Measurements from ENCODE around the gene RBL2. TPM values are rescaled to one million over a fixed set of nuclear protein-coding genes. Genes with fewer than 3 reads are reported as not detected.

The RBL2 gene
- total RNA-seq, 1 experiment from 2014 or later: 33.4 TPM

DNA sequence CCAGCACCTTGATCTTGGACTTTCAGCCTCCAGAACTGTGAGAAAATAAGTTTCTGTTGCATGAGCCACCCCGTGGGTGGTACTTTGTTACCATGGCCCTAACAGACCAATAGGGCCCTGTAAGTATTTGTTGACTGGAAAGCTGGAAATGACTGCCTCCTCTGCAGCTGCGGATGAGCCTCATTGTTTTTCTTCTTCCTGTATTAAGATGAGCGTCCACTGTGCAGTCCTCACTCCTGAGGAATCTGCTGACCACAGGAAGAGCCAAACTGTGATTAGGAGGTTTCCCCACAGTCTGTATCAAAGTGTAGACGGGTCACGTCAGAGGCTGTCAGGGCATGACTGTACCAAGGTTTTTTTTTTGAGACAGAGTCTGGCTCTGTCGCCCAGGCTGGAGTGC lies 81.0 kb downstream of the RBL2 start:
- CTCF ChIA-PET: no interaction called here
- TF ChIP-seq POLR2A (IDR thresholded peaks at IDR 0.05; ENCODE audit: borderline replicate concordance, extremely low read depth, insufficient read depth, insufficient read length) (no peak), EZH2 (IDR thresholded peaks at IDR 0.05) (no peak), CEBPB (IDR thresholded peaks at IDR 0.05; ENCODE audit: low read depth) (no peak), FOSL1 (IDR thresholded peaks at IDR 0.05; ENCODE audit: low read depth) (no peak), EZH2phosphoT487 (IDR thresholded peaks at IDR 0.05; ENCODE audit: borderline replicate concordance) (no peak), EGR1 (IDR thresholded peaks at IDR 0.05; ENCODE audit: low read depth) (no peak), SRF (IDR thresholded peaks at IDR 0.05; ENCODE audit: low read depth) (no peak), YY1 (IDR thresholded peaks at IDR 0.05; ENCODE audit: extremely low read depth, insufficient replicate concordance, low read depth, low read length) (no peak), ZNF274 (IDR thresholded peaks at IDR 0.05; ENCODE audit: low read depth, low read length) (no peak), ZFX (IDR thresholded peaks at IDR 0.05) (no peak), ELF1 (IDR thresholded peaks at IDR 0.05; ENCODE audit: borderline replicate concordance, low read depth) (no peak), SIN3A (IDR thresholded peaks at IDR 0.05; ENCODE audit: low read depth) (no peak)
- TF ChIP-seq, protein P1, sequence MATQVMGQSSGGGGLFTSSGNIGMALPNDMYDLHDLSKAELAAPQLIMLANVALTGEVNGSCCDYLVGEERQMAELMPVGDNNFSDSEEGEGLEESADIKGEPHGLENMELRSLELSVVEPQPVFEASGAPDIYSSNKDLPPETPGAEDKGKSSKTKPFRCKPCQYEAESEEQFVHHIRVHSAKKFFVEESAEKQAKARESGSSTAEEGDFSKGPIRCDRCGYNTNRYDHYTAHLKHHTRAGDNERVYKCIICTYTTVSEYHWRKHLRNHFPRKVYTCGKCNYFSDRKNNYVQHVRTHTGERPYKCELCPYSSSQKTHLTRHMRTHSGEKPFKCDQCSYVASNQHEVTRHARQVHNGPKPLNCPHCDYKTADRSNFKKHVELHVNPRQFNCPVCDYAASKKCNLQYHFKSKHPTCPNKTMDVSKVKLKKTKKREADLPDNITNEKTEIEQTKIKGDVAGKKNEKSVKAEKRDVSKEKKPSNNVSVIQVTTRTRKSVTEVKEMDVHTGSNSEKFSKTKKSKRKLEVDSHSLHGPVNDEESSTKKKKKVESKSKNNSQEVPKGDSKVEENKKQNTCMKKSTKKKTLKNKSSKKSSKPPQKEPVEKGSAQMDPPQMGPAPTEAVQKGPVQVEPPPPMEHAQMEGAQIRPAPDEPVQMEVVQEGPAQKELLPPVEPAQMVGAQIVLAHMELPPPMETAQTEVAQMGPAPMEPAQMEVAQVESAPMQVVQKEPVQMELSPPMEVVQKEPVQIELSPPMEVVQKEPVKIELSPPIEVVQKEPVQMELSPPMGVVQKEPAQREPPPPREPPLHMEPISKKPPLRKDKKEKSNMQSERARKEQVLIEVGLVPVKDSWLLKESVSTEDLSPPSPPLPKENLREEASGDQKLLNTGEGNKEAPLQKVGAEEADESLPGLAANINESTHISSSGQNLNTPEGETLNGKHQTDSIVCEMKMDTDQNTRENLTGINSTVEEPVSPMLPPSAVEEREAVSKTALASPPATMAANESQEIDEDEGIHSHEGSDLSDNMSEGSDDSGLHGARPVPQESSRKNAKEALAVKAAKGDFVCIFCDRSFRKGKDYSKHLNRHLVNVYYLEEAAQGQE (IDR thresholded peaks at IDR 0.05; ENCODE audit: low read depth): no peak
- TF ChIP-seq, protein P2, sequence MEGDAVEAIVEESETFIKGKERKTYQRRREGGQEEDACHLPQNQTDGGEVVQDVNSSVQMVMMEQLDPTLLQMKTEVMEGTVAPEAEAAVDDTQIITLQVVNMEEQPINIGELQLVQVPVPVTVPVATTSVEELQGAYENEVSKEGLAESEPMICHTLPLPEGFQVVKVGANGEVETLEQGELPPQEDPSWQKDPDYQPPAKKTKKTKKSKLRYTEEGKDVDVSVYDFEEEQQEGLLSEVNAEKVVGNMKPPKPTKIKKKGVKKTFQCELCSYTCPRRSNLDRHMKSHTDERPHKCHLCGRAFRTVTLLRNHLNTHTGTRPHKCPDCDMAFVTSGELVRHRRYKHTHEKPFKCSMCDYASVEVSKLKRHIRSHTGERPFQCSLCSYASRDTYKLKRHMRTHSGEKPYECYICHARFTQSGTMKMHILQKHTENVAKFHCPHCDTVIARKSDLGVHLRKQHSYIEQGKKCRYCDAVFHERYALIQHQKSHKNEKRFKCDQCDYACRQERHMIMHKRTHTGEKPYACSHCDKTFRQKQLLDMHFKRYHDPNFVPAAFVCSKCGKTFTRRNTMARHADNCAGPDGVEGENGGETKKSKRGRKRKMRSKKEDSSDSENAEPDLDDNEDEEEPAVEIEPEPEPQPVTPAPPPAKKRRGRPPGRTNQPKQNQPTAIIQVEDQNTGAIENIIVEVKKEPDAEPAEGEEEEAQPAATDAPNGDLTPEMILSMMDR (IDR thresholded peaks at IDR 0.05 in 2 of 3, conservative IDR thresholded peaks at IDR 0.05 in 1 of 3; ENCODE audit: borderline replicate concordance in 1 of 3, insufficient read depth in 1 of 3, low read depth in 2 of 3, low read length in 2 of 3): no peak
- Histone ChIP-seq H3K9me2 (ENCODE audit: insufficient read depth) (no peaks in the 10 kb centered on the region), H3K9me3 (ENCODE audit: control insufficient read depth in 1 of 2, insufficient read depth in 1 of 2, low read depth in 1 of 2, low read length in 2 of 2) (no peaks in the 10 kb centered on the region), H3K9ac (ENCODE audit: low read length) (no peak overlapping the region), H3K4me1 (ENCODE audit: control insufficient read depth in 1 of 2, insufficient read depth in 2 of 2, low read length in 2 of 2) (peaks cover 4 to 12% of the 10 kb centered on the region in 2 experiments; a peak in 2 of 4 replicates), H3K4me2 (ENCODE audit: low read length) (no peak overlapping the region), H3K79me2 (ENCODE audit: insufficient read depth, low read length) (no peaks in the 10 kb centered on the region), H3K27ac (ENCODE audit: low read depth, low read length) (no peak overlapping the region), H3K36me3 (ENCODE audit: control insufficient read depth in 1 of 2, insufficient read depth in 2 of 2, low read length in 2 of 2) (no peaks in the 10 kb centered on the region), H3K27me3 (ENCODE audit: insufficient read depth, low read length) (no peaks in the 10 kb centered on the region), H4K20me1 (ENCODE audit: insufficient read depth) (no peaks in the 10 kb centered on the region), H3K4me3 (replicated peaks in 1 of 2; ENCODE audit: low read depth in 1 of 2, low read length in 2 of 2) (no peak overlapping the region), H2AFZ (ENCODE audit: low read depth, low read length, poor library complexity, severe bottlenecking) (no peak overlapping the region)
- no peak for ATAC-seq
- intact Hi-C loops (cut with micrococcal nuclease): no loop called here
- no TSS peak for BruUV-seq (replicated peaks)
- DNase-seq (ENCODE audit: low read depth, low spot score): no peak
- POLR2A ChIA-PET: no interaction called here
- RAD21 ChIA-PET (ENCODE audit: low non-redundant PET in 1 of 2, low total read pairs in 2 of 2, uncharacterized antibody in 2 of 2, unreplicated experiment in 2 of 2): no interaction called here
